ENCODE results near the gene TBCCD1. TPM values are rescaled to one million over a fixed set of nuclear protein-coding genes. Genes with fewer than 3 reads are reported as not detected.

The TBCCD1 gene
- total RNA-seq, 1 donor from 2014 or later: 13.5 TPM

GRCh38 chr3:186613637-186614265, 46.6 kb upstream of the TBCCD1 start:
- Mint-ChIP-seq H3K4me1 (ENCODE audit: low read depth) (peaks cover 5% of the 10 kb centered on the region), H3K9me3 (ENCODE audit: low read depth) (no peaks in the 10 kb centered on the region), H3K4me3 (ENCODE audit: low read depth) (no peak overlapping the region), H3K27ac (no peak overlapping the region), H3K27me3 (peaks cover 52% of the 10 kb centered on the region), H3K36me3 (ENCODE audit: insufficient read depth) (no peaks in the 10 kb centered on the region)
- no peak for DNase-seq (ENCODE audit: low spot score, unreplicated experiment)
- no peak for TF ChIP-seq CTCF (IDR thresholded peaks at IDR 0.05; ENCODE audit: unreplicated experiment)

- no peaks in the 10 kb centered on the region for H3K36me3 Mint-ChIP-seq (ENCODE audit: insufficient read depth)
- peaks cover 5% of the 10 kb centered on the region for H3K4me1 Mint-ChIP-seq (ENCODE audit: low read depth)
- H3K4me3 Mint-ChIP-seq (ENCODE audit: low read depth): no peak within 1 kb of the TSS
- no peak for TF ChIP-seq CTCF (IDR thresholded peaks at IDR 0.05; ENCODE audit: unreplicated experiment)
- no peaks in the 10 kb centered on the region for H3K9me3 Mint-ChIP-seq (ENCODE audit: low read depth)
- no peak within 1 kb of the TSS for H3K27ac Mint-ChIP-seq
- no peak for DNase-seq (ENCODE audit: low spot score, unreplicated experiment)
- H3K27me3 Mint-ChIP-seq: peaks cover 44% of the 10 kb centered on the region
These were observed 45.8 kb upstream of the TBCCD1 start, which contains the start of gene AHSG for GRCh38 chr3:186612721-186613636. Gene AHSG, plus strand, starts transcription at chr3:186613060. Its CDS starts 82 bp downstream, at chr3:186613142.

GRCh38 chr3:186612065-186612464, 44.9 kb upstream of the TBCCD1 start:
- H3K27ac Mint-ChIP-seq: no peak overlapping the region
- no peak for TF ChIP-seq CTCF (IDR thresholded peaks at IDR 0.05; ENCODE audit: unreplicated experiment)
- H3K4me1 Mint-ChIP-seq (ENCODE audit: low read depth): peaks cover 5% of the 10 kb centered on the region
- no peak for DNase-seq (ENCODE audit: low spot score, unreplicated experiment)
- H3K4me3 Mint-ChIP-seq (ENCODE audit: low read depth): no peak overlapping the region
- H3K36me3 Mint-ChIP-seq (ENCODE audit: insufficient read depth): no peaks in the 10 kb centered on the region
- H3K9me3 Mint-ChIP-seq (ENCODE audit: low read depth): no peaks in the 10 kb centered on the region
- peaks cover 35% of the 10 kb centered on the region for H3K27me3 Mint-ChIP-seq

GRCh38 chr3:186609247-186609868, 42.2 kb upstream of the TBCCD1 start:
- peaks cover 19% of the 10 kb centered on the region for H3K27me3 Mint-ChIP-seq
- H3K4me3 Mint-ChIP-seq (ENCODE audit: low read depth): no peak overlapping the region
- H3K9me3 Mint-ChIP-seq (ENCODE audit: low read depth): no peaks in the 10 kb centered on the region
- H3K4me1 Mint-ChIP-seq (ENCODE audit: low read depth): peaks cover 25% of the 10 kb centered on the region
- H3K27ac Mint-ChIP-seq: no peak overlapping the region
- no peak for DNase-seq (ENCODE audit: low spot score, unreplicated experiment)
- H3K36me3 Mint-ChIP-seq (ENCODE audit: insufficient read depth): no peaks in the 10 kb centered on the region
- TF ChIP-seq CTCF (IDR thresholded peaks at IDR 0.05; ENCODE audit: unreplicated experiment): no peak

- H3K4me1 Mint-ChIP-seq (ENCODE audit: low read depth): peaks cover 25% of the 10 kb centered on the region
- no peaks in the 10 kb centered on the region for H3K9me3 Mint-ChIP-seq (ENCODE audit: low read depth)
- H3K27me3 Mint-ChIP-seq: peaks cover 13% of the 10 kb centered on the region
- TF ChIP-seq CTCF (IDR thresholded peaks at IDR 0.05; ENCODE audit: unreplicated experiment): no peak
- H3K4me3 Mint-ChIP-seq (ENCODE audit: low read depth): no peak overlapping the region
- DNase-seq (ENCODE audit: low spot score, unreplicated experiment): no peak
- H3K27ac Mint-ChIP-seq: no peak overlapping the region
- no peaks in the 10 kb centered on the region for H3K36me3 Mint-ChIP-seq (ENCODE audit: insufficient read depth)
These were observed 41.6 kb upstream of the TBCCD1 start for GRCh38 chr3:186608624-186609215.
